ENCODE data around the gene ANTXR1. TPM values are rescaled to one million over a fixed set of nuclear protein-coding genes. Genes with fewer than 3 reads are reported as not detected.

ANTXR1 gene
- total RNA-seq, 1 experiment from 2014 or later: 48.3 TPM

DNA sequence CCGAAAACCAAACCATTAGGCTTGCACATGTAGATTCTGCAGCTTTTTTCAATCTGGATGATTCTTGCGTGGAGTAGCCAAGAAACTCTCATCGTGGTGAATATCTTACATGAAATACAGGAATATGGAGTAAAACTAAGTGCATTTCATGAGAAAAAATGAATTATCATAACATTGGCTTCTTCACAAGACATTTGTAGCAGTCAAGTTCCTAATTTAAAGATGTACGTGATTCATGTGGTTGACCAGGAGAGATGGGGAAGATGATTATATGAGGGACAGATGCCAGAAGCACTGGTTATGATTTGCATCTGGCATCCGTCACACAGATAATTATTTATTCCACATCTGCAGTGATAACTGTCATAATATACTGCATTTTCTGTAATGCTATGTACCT lies 90.4 kb downstream of the ANTXR1 start:
- Histone ChIP-seq H3K79me2 (ENCODE audit: low read depth) (no peaks in the 10 kb centered on the region), H3F3A (ENCODE audit: insufficient read depth, low read depth) (no peaks in the 10 kb centered on the region), H4K20me1 (ENCODE audit: insufficient read depth) (no peaks in the 10 kb centered on the region), H3K4me3 (no peak overlapping the region), H3K36me3 (ENCODE audit: low read depth) (no peaks in the 10 kb centered on the region), H3K9me3 (ENCODE audit: insufficient read depth, low read depth) (no peaks in the 10 kb centered on the region), H3K9me2 (ENCODE audit: insufficient read depth) (no peaks in the 10 kb centered on the region), H3K4me1 (replicated peaks; ENCODE audit: insufficient read depth) (no peaks in the 10 kb centered on the region), H3K27ac (no peak overlapping the region), H3K4me2 (no peak overlapping the region), H3K27me3 (ENCODE audit: insufficient read depth, low read depth) (no peaks in the 10 kb centered on the region), H2AFZ (no peak overlapping the region)
- intact Hi-C loops (cut with micrococcal nuclease; ENCODE audit: unreplicated experiment): no loop called here
- TF ChIP-seq, protein P1, sequence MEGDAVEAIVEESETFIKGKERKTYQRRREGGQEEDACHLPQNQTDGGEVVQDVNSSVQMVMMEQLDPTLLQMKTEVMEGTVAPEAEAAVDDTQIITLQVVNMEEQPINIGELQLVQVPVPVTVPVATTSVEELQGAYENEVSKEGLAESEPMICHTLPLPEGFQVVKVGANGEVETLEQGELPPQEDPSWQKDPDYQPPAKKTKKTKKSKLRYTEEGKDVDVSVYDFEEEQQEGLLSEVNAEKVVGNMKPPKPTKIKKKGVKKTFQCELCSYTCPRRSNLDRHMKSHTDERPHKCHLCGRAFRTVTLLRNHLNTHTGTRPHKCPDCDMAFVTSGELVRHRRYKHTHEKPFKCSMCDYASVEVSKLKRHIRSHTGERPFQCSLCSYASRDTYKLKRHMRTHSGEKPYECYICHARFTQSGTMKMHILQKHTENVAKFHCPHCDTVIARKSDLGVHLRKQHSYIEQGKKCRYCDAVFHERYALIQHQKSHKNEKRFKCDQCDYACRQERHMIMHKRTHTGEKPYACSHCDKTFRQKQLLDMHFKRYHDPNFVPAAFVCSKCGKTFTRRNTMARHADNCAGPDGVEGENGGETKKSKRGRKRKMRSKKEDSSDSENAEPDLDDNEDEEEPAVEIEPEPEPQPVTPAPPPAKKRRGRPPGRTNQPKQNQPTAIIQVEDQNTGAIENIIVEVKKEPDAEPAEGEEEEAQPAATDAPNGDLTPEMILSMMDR (conservative IDR thresholded peaks at IDR 0.05): no peak
- no peak for TF ChIP-seq EZH2 (IDR thresholded peaks at IDR 0.05; ENCODE audit: low read depth)
- no TSS peak for BruUV-seq (replicated peaks)
- CTCF ChIA-PET: no interaction called here
- DNase-seq: no peak
- POLR2A ChIA-PET (ENCODE audit: unreplicated experiment): no interaction called here

DNA sequence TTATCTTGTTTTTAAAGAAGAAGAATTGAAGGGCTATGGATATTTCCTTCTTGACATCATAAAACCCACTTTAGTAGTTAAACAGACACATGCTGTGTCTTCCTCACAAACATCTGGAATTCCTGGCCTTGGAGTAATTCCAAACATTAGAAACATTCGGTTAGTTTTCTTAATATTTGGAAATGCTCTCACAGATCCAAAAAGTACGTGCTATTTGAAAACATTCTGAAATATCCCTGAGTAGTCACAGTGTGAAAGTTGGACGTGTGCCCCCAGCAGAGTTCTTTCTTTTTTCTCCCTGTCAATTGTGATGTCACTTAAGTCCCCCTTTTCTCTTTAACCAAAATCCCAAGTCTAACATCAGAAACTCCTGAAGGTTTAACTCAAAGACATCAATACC lies 91.3 kb downstream of the ANTXR1 start:
- H3K9me2 ChIP-seq (ENCODE audit: insufficient read depth): no peaks in the 10 kb centered on the region
- CTCF ChIA-PET: no interaction called here
- no peaks in the 10 kb centered on the region for H3K4me1 ChIP-seq (replicated peaks; ENCODE audit: insufficient read depth)
- no TSS peak for BruUV-seq (replicated peaks)
- POLR2A ChIA-PET (ENCODE audit: unreplicated experiment): no interaction called here
- H3F3A ChIP-seq (ENCODE audit: insufficient read depth, low read depth): no peaks in the 10 kb centered on the region
- H4K20me1 ChIP-seq (ENCODE audit: insufficient read depth): no peaks in the 10 kb centered on the region
- intact Hi-C loops (cut with micrococcal nuclease; ENCODE audit: unreplicated experiment): no loop called here
- no peaks in the 10 kb centered on the region for H3K27me3 ChIP-seq (ENCODE audit: insufficient read depth, low read depth)
- no peak for TF ChIP-seq EZH2 (IDR thresholded peaks at IDR 0.05; ENCODE audit: low read depth)
- TF ChIP-seq, protein P1 (conservative IDR thresholded peaks at IDR 0.05): no peak
- no peak overlapping the region for H2AFZ ChIP-seq
- H3K79me2 ChIP-seq (ENCODE audit: low read depth): no peaks in the 10 kb centered on the region
- no peak overlapping the region for H3K4me2 ChIP-seq
- no peak overlapping the region for H3K27ac ChIP-seq
- H3K36me3 ChIP-seq (ENCODE audit: low read depth): no peaks in the 10 kb centered on the region
- H3K9me3 ChIP-seq (ENCODE audit: insufficient read depth, low read depth): no peaks in the 10 kb centered on the region
- DNase-seq: no peak
- H3K4me3 ChIP-seq: no peak overlapping the region

DNA sequence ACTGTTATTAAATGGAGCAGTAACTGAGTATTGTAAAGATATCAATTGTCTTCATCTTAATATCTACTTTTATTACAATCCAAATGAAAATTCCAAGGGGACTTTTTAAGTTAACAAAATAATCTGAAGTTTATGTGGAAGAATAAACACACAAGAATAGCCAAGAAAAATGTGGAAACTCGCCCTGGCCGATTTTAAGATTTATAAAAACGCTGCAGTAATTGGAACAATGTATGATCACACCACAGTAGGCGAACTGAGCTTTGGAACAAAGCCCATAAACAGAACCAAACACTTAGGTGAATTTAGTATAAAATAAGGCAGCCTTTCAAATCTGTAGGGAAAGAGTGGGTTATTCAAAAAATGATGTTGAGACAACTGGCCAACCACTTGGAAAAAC lies 96.3 kb downstream of the ANTXR1 start:
- TF ChIP-seq EZH2 (IDR thresholded peaks at IDR 0.05; ENCODE audit: low read depth): no peak
- TF ChIP-seq, protein P1 (conservative IDR thresholded peaks at IDR 0.05): no peak
- H2AFZ ChIP-seq: no peak overlapping the region
- no peaks in the 10 kb centered on the region for H3K4me1 ChIP-seq (replicated peaks; ENCODE audit: insufficient read depth)
- intact Hi-C loops (cut with micrococcal nuclease; ENCODE audit: unreplicated experiment): no loop called here
- no TSS peak for BruUV-seq (replicated peaks)
- CTCF ChIA-PET: no interaction called here
- no peak for DNase-seq
- H3K4me2 ChIP-seq: no peak overlapping the region
- H3K9me3 ChIP-seq (ENCODE audit: insufficient read depth, low read depth): no peaks in the 10 kb centered on the region
- H3F3A ChIP-seq (ENCODE audit: insufficient read depth, low read depth): no peaks in the 10 kb centered on the region
- H3K27ac ChIP-seq: no peak overlapping the region
- POLR2A ChIA-PET (ENCODE audit: unreplicated experiment): no interaction called here
- H3K4me3 ChIP-seq: no peak overlapping the region
- H4K20me1 ChIP-seq (ENCODE audit: insufficient read depth): no peaks in the 10 kb centered on the region
- no peaks in the 10 kb centered on the region for H3K27me3 ChIP-seq (ENCODE audit: insufficient read depth, low read depth)
- H3K36me3 ChIP-seq (ENCODE audit: low read depth): no peaks in the 10 kb centered on the region
- no peaks in the 10 kb centered on the region for H3K79me2 ChIP-seq (ENCODE audit: low read depth)
- no peaks in the 10 kb centered on the region for H3K9me2 ChIP-seq (ENCODE audit: insufficient read depth)
